ENCODE measurements around the gene SLC36A4. TPM values are rescaled to one million over a fixed set of nuclear protein-coding genes. Genes with fewer than 3 reads are reported as not detected.

Gene SLC36A4
- polyA plus RNA-seq, 1 experiment, result 4.6 TPM

GRCh38 chr11:93166194-93166593, 31.6 kb downstream of the SLC36A4 start:
- no peaks in the 10 kb centered on the region for H3K36me3 ChIP-seq (ENCODE audit: control insufficient read depth, insufficient read depth, low read length)
- CTCF ChIA-PET, result interaction anchor here (1.0 to 1.6 kb wide), 4 partner anchors 9 to 225 kb away, joined by 3 to 4 read pairs (median 4); no protein-coding TSS in a partner anchor
- POLR2A ChIA-PET, result no interaction called here
- DNase-seq (ENCODE audit: low read depth), result no peak
- no peak overlapping the region for H3K4me3 ChIP-seq (ENCODE audit: low read depth, low read length)
- no peaks in the 10 kb centered on the region for H3K27me3 ChIP-seq (ENCODE audit: control insufficient read depth, insufficient read depth, low read length)
- TF ChIP-seq, protein P1, sequence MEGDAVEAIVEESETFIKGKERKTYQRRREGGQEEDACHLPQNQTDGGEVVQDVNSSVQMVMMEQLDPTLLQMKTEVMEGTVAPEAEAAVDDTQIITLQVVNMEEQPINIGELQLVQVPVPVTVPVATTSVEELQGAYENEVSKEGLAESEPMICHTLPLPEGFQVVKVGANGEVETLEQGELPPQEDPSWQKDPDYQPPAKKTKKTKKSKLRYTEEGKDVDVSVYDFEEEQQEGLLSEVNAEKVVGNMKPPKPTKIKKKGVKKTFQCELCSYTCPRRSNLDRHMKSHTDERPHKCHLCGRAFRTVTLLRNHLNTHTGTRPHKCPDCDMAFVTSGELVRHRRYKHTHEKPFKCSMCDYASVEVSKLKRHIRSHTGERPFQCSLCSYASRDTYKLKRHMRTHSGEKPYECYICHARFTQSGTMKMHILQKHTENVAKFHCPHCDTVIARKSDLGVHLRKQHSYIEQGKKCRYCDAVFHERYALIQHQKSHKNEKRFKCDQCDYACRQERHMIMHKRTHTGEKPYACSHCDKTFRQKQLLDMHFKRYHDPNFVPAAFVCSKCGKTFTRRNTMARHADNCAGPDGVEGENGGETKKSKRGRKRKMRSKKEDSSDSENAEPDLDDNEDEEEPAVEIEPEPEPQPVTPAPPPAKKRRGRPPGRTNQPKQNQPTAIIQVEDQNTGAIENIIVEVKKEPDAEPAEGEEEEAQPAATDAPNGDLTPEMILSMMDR (IDR thresholded peaks at IDR 0.05; ENCODE audit: insufficient read depth, low read depth, low read length), result no peak

GRCh38 chr11:93160808-93161207, 37.0 kb downstream of the SLC36A4 start:
- CTCF ChIA-PET, result interaction anchor here (0.7 to 0.9 kb wide), 3 partner anchors 8 to 578 kb away, joined by 3 to 5 read pairs (median 3); no protein-coding TSS in a partner anchor

DNA sequence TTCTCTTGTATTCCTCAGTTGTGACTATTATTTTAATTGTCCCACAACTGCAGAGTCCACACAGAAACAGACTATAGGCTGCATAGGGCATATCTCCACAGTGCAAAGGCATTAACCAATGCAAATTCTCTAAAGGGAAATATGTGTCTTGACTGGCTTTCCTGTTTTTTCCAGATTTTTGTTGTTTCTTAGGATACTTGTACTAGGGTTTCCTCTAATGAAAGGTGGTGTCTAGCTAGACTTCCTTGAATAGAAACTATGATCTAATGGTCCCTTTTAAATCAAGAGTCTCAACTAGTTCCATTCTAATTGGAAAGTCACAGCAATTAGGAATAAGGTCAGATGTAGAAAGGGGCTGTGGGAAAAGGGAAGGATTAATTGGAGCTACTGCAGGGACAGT, 37.6 kb downstream of the SLC36A4 start:
- no peak for DNase-seq (ENCODE audit: low read depth)
- CTCF ChIA-PET, result interaction anchor here (0.7 to 0.9 kb wide), 2 partner anchors 10 to 578 kb away, joined by 3 to 5 read pairs; no protein-coding TSS in a partner anchor
- Histone ChIP-seq H3K4me3 (ENCODE audit: low read depth, low read length) (no peak overlapping the region), H3K36me3 (ENCODE audit: control insufficient read depth, insufficient read depth, low read length) (peaks cover 1% of the 10 kb centered on the region; the same call in 1 of the 2 replicates), H3K27me3 (ENCODE audit: control insufficient read depth, insufficient read depth, low read length) (no peaks in the 10 kb centered on the region)
- POLR2A ChIA-PET, result no interaction called here
- TF ChIP-seq, protein P1 (IDR thresholded peaks at IDR 0.05; ENCODE audit: insufficient read depth, low read depth, low read length), result no peak

More at GRCh38 chr11:93160808-93161207, 37.0 kb downstream of the SLC36A4 start:
- H3K36me3 ChIP-seq (ENCODE audit: control insufficient read depth, insufficient read depth, low read length), result peaks cover 1% of the 10 kb centered on the region; the same call in 1 of the 2 replicates
- H3K27me3 ChIP-seq (ENCODE audit: control insufficient read depth, insufficient read depth, low read length), result no peaks in the 10 kb centered on the region
- POLR2A ChIA-PET, result no interaction called here
- DNase-seq (ENCODE audit: low read depth), result no peak
- H3K4me3 ChIP-seq (ENCODE audit: low read depth, low read length), result no peak overlapping the region
- TF ChIP-seq, protein P1 (IDR thresholded peaks at IDR 0.05; ENCODE audit: insufficient read depth, low read depth, low read length), result no peak

DNA sequence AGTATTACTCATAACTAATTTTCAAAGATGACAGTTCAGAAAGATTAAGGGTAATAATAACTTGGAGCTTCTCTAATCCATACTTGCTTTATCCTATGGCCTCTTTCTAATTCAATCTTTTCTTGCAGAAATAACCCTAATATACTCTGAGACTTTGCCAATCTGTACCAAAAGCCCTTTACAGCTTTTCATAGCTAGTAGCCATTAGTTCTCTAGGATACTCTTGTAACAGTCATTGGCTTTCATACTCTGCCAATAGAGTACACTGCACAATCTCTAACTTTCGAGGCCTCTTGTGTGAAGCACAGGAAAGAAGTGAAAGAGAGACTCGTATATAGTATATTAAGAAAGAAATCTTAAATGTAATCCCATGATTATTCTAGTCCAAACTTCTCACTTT, 38.1 kb downstream of the SLC36A4 start:
- CTCF ChIA-PET, result no interaction called here
- DNase-seq (ENCODE audit: low read depth), result no peak
- no peaks in the 10 kb centered on the region for H3K27me3 ChIP-seq (ENCODE audit: control insufficient read depth, insufficient read depth, low read length)
- TF ChIP-seq, protein P1 (IDR thresholded peaks at IDR 0.05; ENCODE audit: insufficient read depth, low read depth, low read length), result no peak
- POLR2A ChIA-PET, result no interaction called here
- H3K36me3 ChIP-seq (ENCODE audit: control insufficient read depth, insufficient read depth, low read length), result peaks cover 1% of the 10 kb centered on the region; the same call in 1 of the 2 replicates
- no peak overlapping the region for H3K4me3 ChIP-seq (ENCODE audit: low read depth, low read length)

- POLR2A ChIA-PET, result no interaction called here
- TF ChIP-seq, protein P1 (IDR thresholded peaks at IDR 0.05; ENCODE audit: insufficient read depth, low read depth, low read length), result no peak
Observed at GRCh38 chr11:93155738-93156137, 42.1 kb downstream of the SLC36A4 start.

More at GRCh38 chr11:93155738-93156137, 42.1 kb downstream of the SLC36A4 start:
- no peak for DNase-seq (ENCODE audit: low read depth)
- Histone ChIP-seq H3K36me3 (ENCODE audit: control insufficient read depth, insufficient read depth, low read length) (peaks cover 1% of the 10 kb centered on the region; the same call in 1 of the 2 replicates), H3K4me3 (ENCODE audit: low read depth, low read length) (no peak overlapping the region), H3K27me3 (ENCODE audit: control insufficient read depth, insufficient read depth, low read length) (no peaks in the 10 kb centered on the region)
- CTCF ChIA-PET, result interaction anchor here (0.7 to 2.2 kb wide), 3 partner anchors 10 to 1225 kb away, joined by 4 to 7 read pairs (median 4); no protein-coding TSS in a partner anchor

All from BJ (cell line).